DND-41 (cell line): ENCODE data around the gene CCDC97.

ENCODE experiments used
- ATAC-seq: fragments of 200-7000 bp; cut with Tn5 transposase; 3 replicates; pipeline ENCODE4 v1.9.1; 2021; ENCODE audit warnings: low read depth; ENCODE audit not compliant: insufficient read depth
- DNase-seq: peaks from one replicate; pipeline ENCODE4 v3.0.0-alpha.2; 2020
- H2AFZ ChIP-seq: 2 replicates; pipeline ENCODE4 v1.6.0; 2012; ENCODE audit warnings: low read depth, low read length
- H3K27ac ChIP-seq: 2 replicates; pipeline ENCODE4 v1.5.1; 2012; ENCODE audit warnings: low read length, inconsistent platforms
- H3K27me3 ChIP-seq: fragments of 200-600 bp; sonication (generic); 2 replicates; pipeline ENCODE4 v1.6.0; 2012; ENCODE audit warnings: low read length, mild to moderate bottlenecking, inconsistent platforms; ENCODE audit not compliant: insufficient read depth, poor library complexity
- H3K36me3 ChIP-seq: 2 replicates; pipeline ENCODE4 v1.5.1; 2012; ENCODE audit warnings: low read length, inconsistent platforms; ENCODE audit not compliant: insufficient read depth
- H3K4me1 ChIP-seq: 2 replicates; pipeline ENCODE4 v1.5.1; 2012; ENCODE audit warnings: mild to moderate bottlenecking, low read length; ENCODE audit not compliant: insufficient read depth
- H3K4me2 ChIP-seq: 2 replicates; pipeline ENCODE4 v1.6.0; 2012; ENCODE audit warnings: mild to moderate bottlenecking, moderate library complexity, low read length, inconsistent platforms; ENCODE audit not compliant: insufficient read depth
- H3K4me3 ChIP-seq, 2 experiments: fragments of 200-600 bp in 1 of 2; shearing (Covaris generic) in 1 of 2; 2 replicates each; pipeline ENCODE4 v1.5.1; 2012 to 2016; ENCODE audit warnings: inconsistent platforms in 2 of 2, low read length in 2 of 2, mild to moderate bottlenecking in 2 of 2, low read depth in 1 of 2, moderate library complexity in 1 of 2
- H3K79me2 ChIP-seq: 2 replicates; pipeline ENCODE4 v1.6.0; 2012; ENCODE audit warnings: low read length, inconsistent platforms; ENCODE audit not compliant: insufficient read depth
- H3K9ac ChIP-seq: 2 replicates; pipeline ENCODE4 v1.6.0; 2012; ENCODE audit warnings: low read depth, mild to moderate bottlenecking, inconsistent platforms, low read length, moderate library complexity
- H3K9me3 ChIP-seq: 2 replicates; pipeline ENCODE4 v1.5.1; 2012; ENCODE audit warnings: low read length, moderate library complexity, mild to moderate bottlenecking, inconsistent platforms; ENCODE audit not compliant: insufficient read depth, severe bottlenecking
- H4K20me1 ChIP-seq: 2 replicates; pipeline ENCODE4 v1.6.0; 2012; ENCODE audit warnings: low read length; ENCODE audit not compliant: insufficient read depth
- CTCF ChIP-seq: IDR thresholded peaks from 2 replicates; pipeline ENCODE4 v1.5.1; 2012; ENCODE audit warnings: borderline replicate concordance, low read length, moderate library complexity, mild to moderate bottlenecking; ENCODE audit not compliant: poor library complexity, severe bottlenecking; ENCODE audit errors: extremely low read depth
- EZH2 ChIP-seq: IDR thresholded peaks from 3 replicates; pipeline ENCODE4 v1.6.1; 2012; ENCODE audit warnings: borderline replicate concordance, low read depth, mild to moderate bottlenecking, moderate library complexity, low read length, inconsistent platforms; ENCODE audit not compliant: severe bottlenecking

Gene CCDC97

DNA sequence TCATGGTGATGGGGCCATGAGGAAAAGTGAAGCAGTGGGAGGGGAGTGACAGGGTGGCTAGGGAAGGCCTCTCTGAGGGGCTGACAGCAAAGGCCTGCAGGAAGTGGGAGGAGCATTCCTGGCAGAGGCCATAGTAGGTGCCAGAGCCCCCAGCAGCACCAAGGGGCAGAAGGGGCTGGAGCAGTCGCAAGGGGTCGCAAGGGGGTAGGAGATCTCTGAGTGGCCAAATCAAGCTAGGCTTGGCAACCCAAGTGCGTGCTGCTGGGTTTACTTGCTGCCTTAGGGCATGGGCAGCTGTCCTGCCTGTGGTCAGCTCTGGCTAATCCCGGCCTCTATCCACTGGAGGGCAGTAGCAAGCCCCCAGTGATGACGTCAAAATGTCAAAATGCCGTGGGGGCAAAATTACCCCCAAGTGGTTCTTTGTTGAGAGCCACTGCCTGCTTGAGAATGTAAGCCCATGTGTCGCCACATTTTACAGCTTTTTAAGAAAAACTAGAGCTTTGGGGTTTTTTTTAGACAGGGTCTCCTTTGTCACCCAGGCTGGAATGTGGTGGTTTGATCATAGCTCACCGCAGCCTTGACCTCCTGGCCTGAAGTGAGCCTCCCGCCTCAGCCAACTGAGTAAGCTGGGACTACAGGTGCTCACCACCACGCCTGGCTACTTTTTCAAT is 11.8 kb downstream of the CCDC97 start:
- no peak overlapping the region for H3K4me3 ChIP-seq
- peaks cover 57% of the 10 kb centered on the region for H4K20me1 ChIP-seq
- ATAC-seq, result no peak
- no peak overlapping the region for H2AFZ ChIP-seq
- no peaks in the 10 kb centered on the region for H3K27me3 ChIP-seq
- no peaks in the 10 kb centered on the region for H3K4me1 ChIP-seq
- H3K27ac ChIP-seq, result no peak overlapping the region
- H3K79me2 ChIP-seq, result peaks cover 7% of the 10 kb centered on the region
- no peaks in the 10 kb centered on the region for H3K9me3 ChIP-seq
- no peak overlapping the region for H3K4me2 ChIP-seq
- DNase-seq, result no peak
- no peak overlapping the region for H3K9ac ChIP-seq
- H3K36me3 ChIP-seq, result peaks cover 94% of the 10 kb centered on the region
- no peak for TF ChIP-seq EZH2
- TF ChIP-seq CTCF, result peak; percentile 33

DNA sequence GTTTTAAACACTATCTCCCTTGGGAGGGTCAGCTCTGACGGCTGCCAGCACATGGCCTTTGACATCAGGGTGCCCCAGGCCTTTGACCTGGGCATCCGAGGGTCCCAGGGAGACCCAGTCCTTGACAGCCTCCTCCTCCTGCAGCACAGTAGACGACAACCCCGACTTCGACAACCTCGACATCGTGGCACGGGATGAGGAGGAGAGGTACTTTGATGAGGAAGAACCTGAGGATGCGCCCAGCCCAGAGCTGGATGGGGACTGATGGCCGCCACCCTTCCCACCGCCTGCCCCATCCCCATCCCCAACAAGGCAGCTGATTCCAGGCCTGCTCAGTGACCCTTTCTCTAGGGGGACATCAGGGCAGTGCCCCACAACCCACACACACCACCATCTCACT is 12.5 kb downstream of the CCDC97 start:
- no peak for TF ChIP-seq CTCF
- no peak for TF ChIP-seq EZH2
- Histone ChIP-seq H3K4me3 (no peak overlapping the region), H3K4me2 (no peak overlapping the region), H2AFZ (no peak overlapping the region), H3K36me3 (peaks cover 94% of the 10 kb centered on the region), H3K27me3 (no peaks in the 10 kb centered on the region), H3K4me1 (no peaks in the 10 kb centered on the region), H3K9ac (no peak overlapping the region), H3K27ac (no peak overlapping the region), H4K20me1 (peaks cover 64% of the 10 kb centered on the region), H3K9me3 (no peaks in the 10 kb centered on the region), H3K79me2 (peaks cover 11% of the 10 kb centered on the region)
- DNase-seq (no peak), ATAC-seq (no peak)

DNA sequence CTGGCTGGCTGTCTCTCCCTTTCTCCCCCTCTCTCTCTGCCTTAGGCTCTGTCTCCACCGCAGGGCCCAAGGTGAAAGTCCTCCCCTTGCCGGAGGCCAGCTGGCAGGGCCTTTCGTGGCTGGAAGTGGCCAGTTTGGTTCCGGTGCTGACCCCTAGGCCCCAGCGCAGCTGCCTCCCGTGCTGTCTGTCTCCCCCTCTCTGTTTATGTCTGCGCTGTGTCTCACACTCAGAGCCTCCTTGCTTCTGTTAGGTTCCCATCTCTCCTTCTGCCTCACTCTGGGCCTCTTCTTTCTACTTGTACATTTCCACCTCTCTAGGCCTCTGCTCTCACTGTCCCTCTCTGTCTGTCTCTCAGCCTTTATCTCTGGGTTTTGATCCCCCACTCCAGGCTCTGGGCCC is 13.1 kb downstream of the CCDC97 start:
- Histone ChIP-seq H4K20me1 (peaks cover 70% of the 10 kb centered on the region), H3K4me1 (no peaks in the 10 kb centered on the region), H3K36me3 (peaks cover 94% of the 10 kb centered on the region), H3K27ac (no peak overlapping the region), H3K4me2 (no peak overlapping the region), H3K4me3 (no peak overlapping the region), H3K27me3 (no peaks in the 10 kb centered on the region), H3K79me2 (peaks cover 16% of the 10 kb centered on the region), H3K9ac (no peak overlapping the region), H2AFZ (no peak overlapping the region), H3K9me3 (no peaks in the 10 kb centered on the region)
- DNase-seq, result no peak
- ATAC-seq, result no peak
- TF ChIP-seq EZH2, result no peak
- no peak for TF ChIP-seq CTCF

DNA sequence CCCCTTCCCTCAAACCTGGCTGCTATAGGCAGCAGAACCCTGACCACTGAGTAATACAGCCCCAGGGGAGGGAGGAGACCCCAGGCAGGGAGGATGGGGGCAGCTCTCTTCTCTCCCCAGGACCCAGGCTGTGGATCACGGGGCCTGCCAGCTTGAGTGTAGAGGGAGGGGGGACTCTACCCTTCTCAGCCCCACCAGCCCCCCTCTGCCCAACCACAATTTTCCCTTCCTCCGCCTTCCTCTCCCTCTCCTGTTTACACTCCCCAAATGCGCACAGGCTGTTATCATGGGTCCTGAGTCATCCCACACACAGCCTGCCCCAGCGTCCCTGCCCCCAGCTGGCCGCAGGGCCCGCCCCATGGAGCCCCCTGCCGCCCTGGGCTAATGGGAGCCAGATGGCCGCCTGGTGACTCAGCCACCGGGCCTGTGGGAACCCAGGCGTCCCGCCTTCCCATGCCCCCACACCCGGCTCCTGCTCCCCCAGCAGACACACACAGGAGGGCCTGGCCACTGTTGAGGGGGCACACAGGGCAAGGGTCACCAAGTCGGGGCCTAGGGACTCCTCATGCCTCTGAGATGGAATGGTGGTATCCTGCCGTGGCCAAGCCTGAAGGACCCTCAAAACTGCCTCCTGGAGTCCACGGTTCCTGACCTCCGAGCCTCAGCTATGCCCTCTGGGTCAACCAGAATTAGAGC is 13.6 kb downstream of the CCDC97 start:
- H4K20me1 ChIP-seq, result peaks cover 75% of the 10 kb centered on the region
- H3K4me1 ChIP-seq, result no peaks in the 10 kb centered on the region
- TF ChIP-seq CTCF (no peak), EZH2 (no peak)
- peaks cover 18% of the 10 kb centered on the region for H3K79me2 ChIP-seq
- no peaks in the 10 kb centered on the region for H3K27me3 ChIP-seq
- no peaks in the 10 kb centered on the region for H3K9me3 ChIP-seq
- H3K9ac ChIP-seq, result no peak overlapping the region
- no peak overlapping the region for H3K4me2 ChIP-seq
- no peak overlapping the region for H2AFZ ChIP-seq
- ATAC-seq, result no peak
- H3K36me3 ChIP-seq, result peaks cover 94% of the 10 kb centered on the region
- H3K27ac ChIP-seq, result no peak overlapping the region
- no peak for DNase-seq
- no peak overlapping the region for H3K4me3 ChIP-seq
